MCF 10A (cell line): ENCODE measurements around the gene FMC1. TPM values are rescaled to one million over a fixed set of nuclear protein-coding genes. Genes with fewer than 3 reads are reported as not detected.

ENCODE experiments used
- BruUV-seq: library from RNA; stranded (reverse); fragments of 400-500 nt; replicated peaks from 2 replicates; lab custom pipeline; 2021; lab: Mats Ljungman, UMichigan
- CTCF ChIA-PET: fragments of 300-600 bp; sonication (Branson Sonifier 250); formaldehyde crosslinking; extraction: SDS; loops from one replicate; lab custom pipeline; 2021; ENCODE audit warnings: antibody characterized with exemption, inconsistent platforms; lab: Yijun Ruan, JAX
- POLR2A ChIA-PET: fragments of 300-600, 350-650 bp; sonication (Branson Sonifier 250); formaldehyde crosslinking; extraction: SDS; loops from one replicate; lab custom pipeline; 2020; ENCODE audit warnings: antibody characterized with exemption, inconsistent platforms; lab: Yijun Ruan, JAX
- DNase-seq: peaks from one replicate; pipeline ENCODE4 v3.0.0-alpha.2; 2018; ENCODE audit not compliant: unreplicated experiment
- H3K27ac Mint-ChIP-seq: one replicate; pipeline ENCODE4 v1.8.0; 2022; ENCODE audit warnings: mild to moderate bottlenecking, low read depth, mixed read lengths; ENCODE audit not compliant: unreplicated experiment
- H3K27me3 Mint-ChIP-seq: one replicate; pipeline ENCODE4 v1.8.0; 2022; ENCODE audit warnings: mixed read lengths; ENCODE audit not compliant: insufficient read depth, unreplicated experiment
- H3K36me3 Mint-ChIP-seq: one replicate; pipeline ENCODE4 v1.8.0; 2022; ENCODE audit warnings: mild to moderate bottlenecking, moderate library complexity, mixed read lengths; ENCODE audit not compliant: insufficient read depth, unreplicated experiment
- H3K4me1 Mint-ChIP-seq: one replicate; pipeline ENCODE4 v1.8.0; 2022; ENCODE audit warnings: mixed read lengths; ENCODE audit not compliant: insufficient read depth, unreplicated experiment
- H3K4me3 Mint-ChIP-seq: one replicate; pipeline ENCODE4 v1.8.0; 2022; ENCODE audit warnings: mild to moderate bottlenecking, moderate library complexity, mixed read lengths; ENCODE audit not compliant: unreplicated experiment
- H3K9me3 Mint-ChIP-seq: one replicate; pipeline ENCODE4 v1.8.0; 2022; ENCODE audit warnings: mixed read lengths; ENCODE audit not compliant: unreplicated experiment
- intact Hi-C: fragments of 100-400 bp; cut with micrococcal nuclease; formaldehyde crosslinking; loops from 2 replicates; pipeline ENCODE4 v1.14.1; 2022
- total RNA-seq: library from RNA; stranded (reverse); gene quantifications from 2 replicates; pipeline ENCODE4 v1.2.3, GENCODE V29; 2022
- TF ChIP-seq, protein P1 (sequence below): fragments of 200-600 bp; IDR thresholded peaks from one replicate; pipeline ENCODE4 v1.8.0; 2022; ENCODE audit warnings: antibody characterized with exemption, mild to moderate bottlenecking; ENCODE audit not compliant: unreplicated experiment

FMC1 gene
- total RNA-seq, 1 experiment from 2014 or later, result 11.8 TPM

DNA sequence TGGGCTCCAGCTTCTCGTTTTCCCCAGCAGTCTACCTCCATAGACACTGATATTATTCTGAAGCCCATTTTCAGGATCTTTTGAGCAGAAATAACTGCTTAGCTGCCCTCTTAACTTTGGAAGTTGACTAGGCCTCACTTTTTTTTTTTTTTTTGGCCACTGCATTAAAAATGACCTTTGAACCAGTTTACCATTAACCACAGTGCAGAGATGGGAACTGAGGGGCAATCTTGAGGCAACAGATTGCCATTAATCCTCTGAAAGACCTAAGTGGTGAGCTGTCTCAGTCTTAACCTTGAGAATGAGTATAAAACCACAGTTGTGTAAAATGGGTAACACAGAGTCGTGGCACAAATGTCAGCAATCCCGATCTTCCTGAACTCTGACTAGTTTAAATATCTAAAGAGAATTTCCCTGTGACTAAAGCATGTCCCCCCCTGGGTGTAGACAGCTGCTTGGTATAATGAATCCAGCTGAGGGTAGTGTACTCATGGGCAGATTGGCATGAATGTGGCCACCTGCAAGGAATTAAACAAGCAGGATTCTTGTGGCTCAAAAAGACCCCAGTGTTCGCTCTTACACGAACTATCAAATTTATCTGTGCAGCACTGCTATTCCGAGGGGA, 46.1 kb upstream of the FMC1 start:
- TF ChIP-seq, protein P1, sequence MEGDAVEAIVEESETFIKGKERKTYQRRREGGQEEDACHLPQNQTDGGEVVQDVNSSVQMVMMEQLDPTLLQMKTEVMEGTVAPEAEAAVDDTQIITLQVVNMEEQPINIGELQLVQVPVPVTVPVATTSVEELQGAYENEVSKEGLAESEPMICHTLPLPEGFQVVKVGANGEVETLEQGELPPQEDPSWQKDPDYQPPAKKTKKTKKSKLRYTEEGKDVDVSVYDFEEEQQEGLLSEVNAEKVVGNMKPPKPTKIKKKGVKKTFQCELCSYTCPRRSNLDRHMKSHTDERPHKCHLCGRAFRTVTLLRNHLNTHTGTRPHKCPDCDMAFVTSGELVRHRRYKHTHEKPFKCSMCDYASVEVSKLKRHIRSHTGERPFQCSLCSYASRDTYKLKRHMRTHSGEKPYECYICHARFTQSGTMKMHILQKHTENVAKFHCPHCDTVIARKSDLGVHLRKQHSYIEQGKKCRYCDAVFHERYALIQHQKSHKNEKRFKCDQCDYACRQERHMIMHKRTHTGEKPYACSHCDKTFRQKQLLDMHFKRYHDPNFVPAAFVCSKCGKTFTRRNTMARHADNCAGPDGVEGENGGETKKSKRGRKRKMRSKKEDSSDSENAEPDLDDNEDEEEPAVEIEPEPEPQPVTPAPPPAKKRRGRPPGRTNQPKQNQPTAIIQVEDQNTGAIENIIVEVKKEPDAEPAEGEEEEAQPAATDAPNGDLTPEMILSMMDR, result no peak
- peaks cover 58% of the 10 kb centered on the region for H3K36me3 Mint-ChIP-seq
- DNase-seq, result no peak
- ChIA-PET POLR2A (no interaction called here), CTCF (interaction anchor here (0.6 kb wide), 1 partner anchor 16 kb away, joined by 3 read pairs; no protein-coding TSS in a partner anchor)
- no peak overlapping the region for H3K4me3 Mint-ChIP-seq
- no TSS peak for BruUV-seq
- intact Hi-C loops, result no loop called here
- no peaks in the 10 kb centered on the region for H3K27me3 Mint-ChIP-seq
- no peaks in the 10 kb centered on the region for H3K9me3 Mint-ChIP-seq
- no peak overlapping the region for H3K27ac Mint-ChIP-seq
- no peaks in the 10 kb centered on the region for H3K4me1 Mint-ChIP-seq

DNA sequence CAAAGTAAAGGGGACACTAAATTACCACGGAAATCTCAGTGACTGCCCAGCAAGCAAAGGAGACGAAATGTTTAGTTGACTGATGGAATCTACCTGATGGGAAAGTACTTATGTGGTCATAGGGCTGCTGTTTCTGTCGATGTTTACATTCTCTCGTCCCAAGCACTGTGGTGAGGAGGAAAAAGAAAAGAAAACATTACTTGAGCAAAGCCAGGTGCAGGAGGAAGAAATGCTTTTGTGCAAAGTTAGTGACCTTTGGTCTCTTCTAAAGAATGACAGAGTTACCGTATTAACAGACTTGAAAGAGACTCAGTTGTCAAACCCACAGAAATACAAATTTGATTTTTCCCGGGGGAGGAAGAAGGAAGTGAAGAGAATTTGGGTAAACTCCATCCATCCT, 43.3 kb upstream of the FMC1 start:
- Mint-ChIP-seq H3K4me3 (no peak overlapping the region), H3K4me1 (no peaks in the 10 kb centered on the region), H3K9me3 (no peaks in the 10 kb centered on the region), H3K36me3 (peaks cover 62% of the 10 kb centered on the region), H3K27ac (no peak overlapping the region), H3K27me3 (no peaks in the 10 kb centered on the region)
- no peak for DNase-seq
- TF ChIP-seq, protein P1, result no peak
- ChIA-PET CTCF (no interaction called here), POLR2A (no interaction called here)
- BruUV-seq, result no TSS peak
- intact Hi-C loops, result no loop called here

DNA sequence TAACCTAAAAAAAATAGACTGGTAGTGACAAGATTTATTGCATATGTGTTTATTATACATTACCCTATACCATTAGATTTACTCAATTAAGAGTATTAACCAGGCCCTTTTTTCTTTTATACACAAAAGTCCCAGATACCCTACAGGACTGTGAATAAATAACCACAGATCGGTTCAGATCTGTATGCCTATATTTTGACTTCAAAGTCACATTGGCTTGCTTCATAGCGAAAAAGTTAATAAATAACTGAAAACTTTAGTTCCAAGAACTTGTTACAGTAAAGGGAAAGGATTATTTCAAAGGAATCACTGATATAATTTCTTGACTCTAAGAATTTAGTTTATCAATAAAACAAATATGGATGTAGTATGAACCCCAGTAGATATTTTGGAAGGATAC, 41.8 kb upstream of the FMC1 start:
- Mint-ChIP-seq H3K4me1 (no peaks in the 10 kb centered on the region), H3K9me3 (no peaks in the 10 kb centered on the region), H3K4me3 (no peak overlapping the region), H3K36me3 (peaks cover 59% of the 10 kb centered on the region), H3K27ac (no peak overlapping the region), H3K27me3 (no peaks in the 10 kb centered on the region)
- intact Hi-C loops, result no loop called here
- TF ChIP-seq, protein P1, result no peak
- ChIA-PET CTCF (interaction anchor here (0.6 kb wide), 1 partner anchor 325 kb away, joined by 3 read pairs; no protein-coding TSS in a partner anchor), POLR2A (interaction anchor here (1.6 kb wide), 1 partner anchor 41 kb away, joined by 3 read pairs; no protein-coding TSS in a partner anchor)
- DNase-seq, result no peak
- BruUV-seq, result no TSS peak

DNA sequence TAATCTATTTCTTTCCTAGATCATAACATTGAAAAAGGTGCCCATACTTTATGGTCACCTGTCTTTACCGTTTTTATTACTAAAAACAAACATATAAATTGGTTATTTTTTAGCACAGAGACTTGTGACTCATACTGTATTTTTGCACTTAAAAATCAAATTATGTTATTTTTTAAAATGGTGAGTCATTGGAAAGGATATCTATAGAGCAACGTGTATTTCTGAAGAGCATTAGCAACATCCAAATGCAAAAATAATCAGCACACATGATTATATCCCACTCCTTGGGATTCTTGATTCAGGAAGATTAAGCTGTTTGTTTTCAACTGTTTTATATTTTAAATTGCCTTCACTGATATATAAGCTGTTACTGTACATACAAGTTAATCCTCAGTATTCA, 40.7 kb upstream of the FMC1 start:
- CTCF ChIA-PET, result interaction anchor here (0.7 kb wide), 1 partner anchor 226 kb away, joined by 3 read pairs; no protein-coding TSS in a partner anchor
- Mint-ChIP-seq H3K4me3 (no peak overlapping the region), H3K36me3 (peaks cover 48% of the 10 kb centered on the region), H3K27me3 (no peaks in the 10 kb centered on the region), H3K9me3 (no peaks in the 10 kb centered on the region), H3K4me1 (no peaks in the 10 kb centered on the region), H3K27ac (no peak overlapping the region)
- TF ChIP-seq, protein P1, result no peak
- DNase-seq, result no peak
- POLR2A ChIA-PET, result no interaction called here
- intact Hi-C loops, result no loop called here
- BruUV-seq, result no TSS peak
